T-helper 2 cell treated with Interferon-gamma antibody and Interleukin-4, amounts not matched to agents 100 ng/mL and 5 ng/mL, for 36 hours (primary cell): ENCODE data around the gene ACOT7. TPM values are rescaled to one million over a fixed set of nuclear protein-coding genes. Genes with fewer than 3 reads are reported as not detected.
"Not testable (repeated sequence)": the region's sequence is repeated elsewhere in the genome, so short reads cannot be mapped to it uniquely, and the experiment has no call there.

Experiments
- intact Hi-C: fragments of 100-400 bp; cut with micrococcal nuclease; formaldehyde crosslinking; loops from one replicate; pipeline ENCODE4 v1.15.1; 2023
- total RNA-seq: library from RNA; stranded (reverse); gene quantifications from 2 replicates; pipeline ENCODE4 v1.2.3, GENCODE V29; 2022

ACOT7 gene, protein sequence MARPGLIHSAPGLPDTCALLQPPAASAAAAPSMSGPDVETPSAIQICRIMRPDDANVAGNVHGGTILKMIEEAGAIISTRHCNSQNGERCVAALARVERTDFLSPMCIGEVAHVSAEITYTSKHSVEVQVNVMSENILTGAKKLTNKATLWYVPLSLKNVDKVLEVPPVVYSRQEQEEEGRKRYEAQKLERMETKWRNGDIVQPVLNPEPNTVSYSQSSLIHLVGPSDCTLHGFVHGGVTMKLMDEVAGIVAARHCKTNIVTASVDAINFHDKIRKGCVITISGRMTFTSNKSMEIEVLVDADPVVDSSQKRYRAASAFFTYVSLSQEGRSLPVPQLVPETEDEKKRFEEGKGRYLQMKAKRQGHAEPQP
- 92.8 and 95.3 TPM in 2 replicates for total RNA-seq

DNA sequence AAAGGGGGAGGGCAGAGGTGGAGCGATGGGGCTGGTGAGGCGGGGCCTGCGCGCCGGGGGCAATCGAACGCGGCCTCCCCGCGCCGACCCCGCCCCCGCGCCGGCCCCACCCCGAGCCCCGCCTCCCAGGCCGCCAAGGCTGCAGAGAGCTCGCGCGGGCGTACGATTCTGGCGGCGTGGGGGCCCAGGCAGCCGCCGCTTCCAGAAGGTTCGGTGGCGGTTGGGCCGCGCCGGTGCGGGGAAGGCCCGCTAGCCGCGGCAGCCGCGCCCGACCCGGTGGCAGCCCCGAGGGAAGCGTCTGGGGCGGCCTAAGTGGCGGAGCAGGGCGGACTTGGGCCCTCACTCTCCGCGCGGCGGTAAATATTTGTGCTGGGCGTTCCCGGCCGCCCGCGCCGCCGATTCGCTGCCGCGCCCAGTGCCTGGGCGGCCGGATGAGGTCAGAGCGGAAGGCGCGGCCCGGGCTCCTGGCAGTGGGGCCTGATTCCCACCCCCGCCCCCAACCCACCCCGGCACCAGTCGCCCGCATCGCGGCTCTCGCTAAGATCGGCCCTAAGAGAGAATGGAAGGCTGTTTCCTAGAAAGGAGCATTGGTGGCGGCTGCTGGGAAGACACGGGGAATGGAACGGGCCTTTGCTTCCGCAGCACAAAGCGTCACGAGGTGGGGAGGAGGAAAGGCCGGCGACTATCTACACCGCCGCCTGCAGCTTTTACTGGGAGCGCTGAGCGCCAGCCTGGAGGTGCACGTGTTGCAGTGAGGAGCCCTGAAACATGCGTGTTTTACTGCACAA, at the start of gene ACOT7:
ACOT7 (minus strand) TSS at position 368 of the 788 bp plus-strand sequence. CDS start 368 bp downstream, outside the sequence.
- intact Hi-C loops = loop anchor here (1.0 kb wide), 2 partner anchors 34 to 45 kb away; no protein-coding TSS in a partner anchor

DNA sequence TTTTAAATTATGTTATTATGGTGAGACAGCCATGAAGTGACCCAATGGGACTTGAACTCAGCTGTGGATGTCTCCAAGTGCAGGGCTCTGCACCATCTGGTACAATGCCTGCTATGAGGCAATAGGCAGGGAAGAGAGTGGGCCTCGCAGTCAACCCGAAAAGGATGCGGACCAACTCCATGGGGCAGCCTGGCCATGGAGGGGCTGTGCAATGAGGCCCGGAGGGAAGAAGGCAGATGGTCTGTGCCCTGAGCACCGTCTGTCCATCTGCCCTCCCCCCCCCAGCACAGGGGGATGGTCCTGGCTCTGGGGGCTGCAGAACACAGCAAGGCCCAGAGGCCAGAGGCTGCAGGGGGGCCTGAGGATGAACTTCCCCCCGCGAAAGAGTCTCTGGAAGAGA, 48.0 kb upstream of the ACOT7 start:
- intact Hi-C loops = loop anchor here (2.0 kb wide), 1 partner anchor 25 kb away; the partner anchor contains the start of gene TNFRSF25

DNA sequence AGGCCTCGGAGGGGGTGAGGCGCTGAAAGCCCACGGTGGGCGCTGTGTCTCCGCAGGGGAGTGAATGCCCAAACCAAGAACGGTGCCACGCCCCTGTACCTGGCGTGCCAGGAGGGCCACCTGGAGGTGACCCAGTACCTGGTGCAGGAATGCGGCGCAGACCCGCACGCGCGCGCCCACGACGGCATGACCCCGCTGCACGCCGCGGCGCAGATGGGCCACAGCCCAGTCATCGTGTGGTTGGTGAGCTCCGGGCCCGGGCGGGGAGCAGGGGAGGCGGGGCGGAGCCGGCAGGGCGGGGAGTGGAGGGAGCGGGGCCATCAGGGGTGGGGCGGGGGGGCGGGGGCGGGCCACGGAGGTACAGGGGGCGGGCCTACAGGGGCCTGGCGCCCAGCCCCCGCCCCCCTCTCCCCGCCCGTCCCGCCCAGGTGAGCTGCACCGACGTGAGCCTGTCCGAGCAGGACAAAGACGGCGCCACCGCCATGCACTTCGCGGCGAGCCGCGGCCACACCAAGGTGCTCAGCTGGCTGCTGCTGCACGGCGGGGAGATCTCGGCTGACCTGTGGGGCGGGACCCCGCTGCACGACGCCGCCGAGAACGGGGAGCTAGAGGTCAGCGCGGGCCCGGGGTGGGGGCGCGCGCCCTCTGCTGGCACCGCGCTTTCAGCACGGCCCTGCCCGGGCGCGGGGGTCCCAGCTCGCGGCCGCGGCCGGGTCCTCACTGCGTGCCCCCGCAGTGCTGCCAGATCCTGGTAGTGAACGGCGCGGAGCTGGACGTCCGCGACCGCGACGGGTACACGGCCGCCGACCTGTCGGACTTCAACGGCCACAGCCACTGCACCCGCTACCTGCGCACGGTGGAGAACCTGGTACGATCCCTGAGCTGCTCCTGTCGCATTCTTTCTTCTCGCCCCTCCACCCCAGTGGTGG, 46.9 kb upstream of the ACOT7 start:
- intact Hi-C loops = loop anchor here (2.0 kb wide), 1 partner anchor 26 kb away; the partner anchor contains the start of gene TNFRSF25

DNA sequence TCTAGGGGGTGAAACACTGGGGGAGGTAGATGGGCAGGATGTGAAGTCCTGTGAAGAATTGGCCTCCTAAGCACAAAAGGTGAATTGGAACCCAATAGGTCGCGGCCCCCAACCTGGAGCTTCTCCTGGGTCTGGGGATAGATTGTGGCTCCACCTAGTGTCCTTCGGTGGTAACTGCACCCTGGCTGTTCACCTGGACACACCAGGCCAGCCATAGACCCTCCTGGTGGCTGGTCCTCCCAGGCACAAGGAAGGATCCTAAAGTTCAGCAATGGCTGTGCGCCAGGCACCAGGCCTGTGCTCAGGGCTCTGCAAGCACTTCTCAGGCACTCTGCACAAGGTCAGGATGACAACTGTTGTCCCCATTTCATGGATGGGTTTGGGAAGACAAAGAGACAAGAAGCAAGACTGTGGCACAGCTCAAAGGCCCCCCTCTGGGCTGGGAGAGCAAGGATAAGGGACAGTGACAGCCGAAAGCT, 44.5 kb upstream of the ACOT7 start:
- intact Hi-C loops = loop anchor here (1.0 to 2.0 kb wide), 2 partner anchors 15 to 192 kb away; no protein-coding TSS in a partner anchor

DNA sequence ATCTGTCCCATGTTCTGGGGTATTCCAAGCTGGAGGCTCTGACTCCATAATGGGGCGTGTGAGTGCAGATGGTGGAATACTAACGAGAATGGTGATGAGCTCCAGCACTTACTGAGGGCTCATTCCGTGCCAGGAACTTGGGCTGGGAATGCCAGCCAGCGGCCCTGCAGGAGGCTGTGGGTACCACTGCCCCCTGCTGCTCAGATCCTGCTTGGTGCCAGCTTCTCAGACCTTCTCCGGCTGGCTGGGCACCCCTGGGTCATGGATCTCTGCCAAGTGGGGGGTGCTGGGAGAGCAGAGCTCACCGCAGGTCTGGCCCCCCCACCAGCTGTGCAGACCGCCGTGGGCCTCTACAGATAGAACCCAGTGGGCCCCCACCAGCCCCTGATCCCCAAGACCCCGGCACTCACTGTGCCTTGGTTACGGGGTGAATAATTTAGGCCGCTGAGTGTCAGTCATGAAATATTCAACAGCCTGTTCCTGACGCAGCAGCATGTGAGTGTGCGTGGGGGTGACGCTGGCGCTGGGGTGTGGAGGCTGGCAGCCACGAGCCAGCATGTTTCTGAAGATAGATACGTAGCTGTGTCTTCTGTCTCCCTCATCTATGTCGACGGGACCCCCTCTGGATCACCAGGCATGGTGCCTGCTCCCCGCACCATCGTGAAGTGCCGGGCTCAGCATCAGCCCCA, 43.6 kb upstream of the ACOT7 start:
- intact Hi-C loops = not testable (repeated sequence)

DNA sequence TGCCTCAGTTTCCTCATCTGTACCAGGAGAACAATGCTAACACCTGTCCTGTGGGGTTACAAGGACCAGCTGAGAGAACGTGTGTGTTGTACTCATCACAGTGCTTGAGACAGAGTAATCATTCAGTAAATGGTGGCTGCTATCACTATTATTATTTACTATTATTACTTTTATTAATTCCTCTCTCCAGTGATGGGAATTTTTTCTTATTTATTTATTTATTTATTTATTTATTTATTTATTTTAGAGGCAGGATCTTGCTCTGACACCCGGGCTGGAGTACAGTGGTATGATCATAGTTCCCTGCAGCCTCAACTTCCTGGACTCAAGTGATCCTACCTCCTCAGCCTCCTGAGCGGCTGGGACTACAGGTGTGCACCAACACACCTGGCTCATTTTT, 42.7 kb upstream of the ACOT7 start:
- intact Hi-C loops = not testable (repeated sequence)

DNA sequence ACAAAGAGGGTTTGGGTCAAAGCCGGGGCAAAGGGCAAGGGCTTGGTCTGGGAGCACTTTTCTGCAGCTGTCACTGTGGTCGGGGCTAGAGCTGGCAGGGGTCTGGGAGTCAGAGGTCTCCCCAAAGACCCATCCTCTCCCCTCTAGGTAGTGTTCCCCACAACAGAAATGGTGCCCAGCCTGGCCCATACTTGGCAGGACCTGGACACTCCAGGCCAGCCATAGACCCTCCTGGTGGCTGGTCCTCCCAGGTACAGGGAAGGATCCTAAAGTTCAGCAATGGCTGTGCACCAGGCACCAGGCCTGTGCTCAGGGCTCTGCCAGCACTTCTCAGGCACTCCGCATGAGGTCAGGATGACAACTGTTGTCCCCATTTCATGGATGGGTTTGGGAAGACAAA, 42.0 kb upstream of the ACOT7 start:
- intact Hi-C loops = no loop called here

DNA sequence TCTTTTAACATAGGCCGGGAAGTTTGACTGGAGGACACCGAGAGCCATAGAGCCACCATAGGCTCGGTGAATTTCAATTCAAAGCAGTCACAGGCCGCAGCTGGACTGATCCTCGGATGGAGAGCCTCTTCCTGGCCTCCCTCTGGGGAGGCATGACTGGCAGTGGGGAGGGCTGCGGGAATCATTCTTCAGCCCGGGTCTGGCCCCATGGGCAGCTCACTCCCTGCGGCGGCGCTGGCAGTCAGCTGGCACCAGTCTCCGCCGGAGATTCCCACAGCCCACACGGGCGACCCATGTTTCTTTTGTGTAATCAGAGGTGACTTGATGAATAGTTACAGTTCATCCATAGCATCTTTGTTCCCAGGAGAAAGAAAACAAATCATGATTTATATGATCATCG, 41.6 kb upstream of the ACOT7 start:
- intact Hi-C loops = no loop called here

DNA sequence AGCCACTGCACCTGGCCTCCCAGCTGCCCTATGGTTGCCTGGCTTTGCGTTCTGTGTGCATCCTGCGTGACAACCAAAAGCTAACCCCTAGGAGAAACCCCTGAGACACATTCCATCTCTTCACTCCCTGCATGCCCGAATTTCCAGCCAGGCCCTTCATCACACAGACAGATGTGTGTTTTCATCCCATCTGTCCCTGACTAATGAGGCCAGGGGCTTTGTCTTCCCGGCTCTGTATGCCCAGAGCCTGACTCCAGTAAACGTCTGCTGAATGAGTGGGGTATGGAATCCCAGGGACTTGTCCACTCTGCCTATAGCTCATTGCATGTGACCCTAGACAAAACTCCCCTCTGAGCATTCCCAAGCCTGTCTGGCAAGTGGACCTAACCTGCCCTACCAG, 40.6 kb upstream of the ACOT7 start:
- intact Hi-C loops = no loop called here

DNA sequence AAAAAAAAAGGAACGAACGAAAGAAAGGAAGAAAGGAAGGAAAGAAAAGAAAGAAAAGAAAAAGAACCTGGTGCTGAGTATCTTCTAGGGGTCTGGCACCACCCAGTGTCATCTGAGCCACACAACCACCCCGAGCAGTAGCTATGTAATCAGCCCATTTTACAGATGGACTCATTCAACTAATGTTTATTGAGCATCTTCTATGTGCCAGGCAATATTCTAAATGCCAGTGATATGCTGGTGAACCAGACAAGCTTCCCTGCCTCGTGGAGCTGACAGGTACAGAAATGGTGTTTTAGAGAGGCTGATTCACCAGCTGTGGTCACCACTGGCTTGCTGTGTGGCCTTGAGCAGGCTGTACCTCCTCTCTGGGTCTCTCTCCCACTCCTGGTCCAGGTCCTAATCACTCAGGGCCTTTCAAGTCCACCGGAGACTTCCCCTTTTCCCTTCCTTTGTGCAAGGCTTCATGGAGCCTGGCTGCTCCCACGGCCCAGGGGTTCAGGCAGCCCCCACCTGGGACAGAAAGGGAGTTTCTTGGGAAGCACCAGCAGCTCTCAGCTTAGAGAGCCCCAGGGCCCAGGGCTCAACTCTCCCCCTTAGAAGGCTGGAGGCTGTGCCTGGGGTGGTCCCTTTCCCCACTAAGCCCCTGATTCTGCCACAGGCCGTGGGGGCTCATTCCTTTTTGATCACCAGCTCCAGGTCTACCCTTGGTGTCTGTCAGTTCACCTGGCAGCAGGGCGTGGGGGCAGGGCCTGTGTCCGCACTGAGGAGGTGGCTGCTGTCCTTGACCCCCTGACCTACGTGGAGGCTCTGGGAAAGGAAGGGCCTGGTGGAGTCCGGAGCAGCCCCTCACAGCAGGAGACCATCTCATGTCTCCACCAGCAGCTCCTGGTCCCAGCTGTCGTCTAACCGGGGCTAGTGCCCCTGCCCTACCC, 38.3 kb upstream of the ACOT7 start:
- intact Hi-C loops = not testable (repeated sequence)

DNA sequence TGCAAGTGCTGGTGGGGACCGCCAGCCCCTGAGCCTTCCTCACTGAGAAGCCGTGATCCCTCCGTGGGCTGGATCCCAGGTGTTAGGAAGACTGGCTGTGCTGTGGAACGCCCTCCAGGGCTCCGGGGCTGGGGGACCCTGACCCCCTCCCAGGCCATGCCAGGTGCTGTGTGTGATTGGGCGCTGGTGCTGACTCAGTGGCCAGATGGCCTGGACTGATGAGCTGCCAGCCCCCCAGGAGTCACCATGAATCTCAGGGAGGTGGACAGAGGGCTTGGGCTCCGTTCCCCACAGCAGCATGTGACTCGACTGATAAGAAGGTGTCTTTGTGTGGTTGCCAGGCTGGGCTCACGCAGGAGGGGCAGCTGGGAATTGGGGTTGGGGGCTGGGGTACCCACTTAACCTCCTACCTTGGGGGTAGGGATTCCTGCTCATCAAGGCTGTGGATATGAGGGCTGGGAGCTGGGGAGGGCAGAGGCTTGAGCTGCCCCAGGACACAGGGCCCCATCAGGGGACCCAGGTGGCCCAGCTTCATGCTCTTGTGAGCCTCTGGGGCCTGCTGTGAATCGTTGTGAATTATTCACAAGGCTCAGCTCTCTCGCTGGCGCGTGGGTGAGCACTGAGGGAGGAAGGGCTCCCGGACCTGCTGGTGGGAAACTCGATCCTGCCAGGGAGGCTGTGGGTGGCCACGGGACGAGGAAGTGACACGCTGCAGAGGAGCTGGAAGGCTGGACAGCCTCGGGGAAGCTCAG, 36.3 kb upstream of the ACOT7 start:
- intact Hi-C loops = not testable (repeated sequence)

DNA sequence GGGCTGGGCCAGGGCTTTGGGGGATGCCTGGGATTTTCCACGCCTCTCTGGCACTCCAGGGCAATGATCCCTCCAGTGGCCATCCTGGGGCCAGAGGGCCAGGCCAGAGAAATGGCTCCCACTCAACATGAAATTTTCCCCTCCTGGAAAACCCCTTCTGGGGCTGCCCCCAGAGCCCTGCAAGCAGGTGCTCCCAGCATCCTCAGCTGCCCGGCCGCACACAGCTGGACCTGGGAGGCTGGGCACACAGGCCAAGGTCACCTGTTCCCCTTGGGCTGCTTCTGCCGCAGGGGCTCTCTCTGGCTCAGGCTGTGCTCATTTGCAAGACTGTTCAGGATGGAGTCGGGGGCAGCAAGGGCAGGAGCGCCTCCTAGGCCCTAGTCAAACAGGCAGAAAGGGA, 34.9 kb upstream of the ACOT7 start:
- intact Hi-C loops = not testable (repeated sequence)

DNA sequence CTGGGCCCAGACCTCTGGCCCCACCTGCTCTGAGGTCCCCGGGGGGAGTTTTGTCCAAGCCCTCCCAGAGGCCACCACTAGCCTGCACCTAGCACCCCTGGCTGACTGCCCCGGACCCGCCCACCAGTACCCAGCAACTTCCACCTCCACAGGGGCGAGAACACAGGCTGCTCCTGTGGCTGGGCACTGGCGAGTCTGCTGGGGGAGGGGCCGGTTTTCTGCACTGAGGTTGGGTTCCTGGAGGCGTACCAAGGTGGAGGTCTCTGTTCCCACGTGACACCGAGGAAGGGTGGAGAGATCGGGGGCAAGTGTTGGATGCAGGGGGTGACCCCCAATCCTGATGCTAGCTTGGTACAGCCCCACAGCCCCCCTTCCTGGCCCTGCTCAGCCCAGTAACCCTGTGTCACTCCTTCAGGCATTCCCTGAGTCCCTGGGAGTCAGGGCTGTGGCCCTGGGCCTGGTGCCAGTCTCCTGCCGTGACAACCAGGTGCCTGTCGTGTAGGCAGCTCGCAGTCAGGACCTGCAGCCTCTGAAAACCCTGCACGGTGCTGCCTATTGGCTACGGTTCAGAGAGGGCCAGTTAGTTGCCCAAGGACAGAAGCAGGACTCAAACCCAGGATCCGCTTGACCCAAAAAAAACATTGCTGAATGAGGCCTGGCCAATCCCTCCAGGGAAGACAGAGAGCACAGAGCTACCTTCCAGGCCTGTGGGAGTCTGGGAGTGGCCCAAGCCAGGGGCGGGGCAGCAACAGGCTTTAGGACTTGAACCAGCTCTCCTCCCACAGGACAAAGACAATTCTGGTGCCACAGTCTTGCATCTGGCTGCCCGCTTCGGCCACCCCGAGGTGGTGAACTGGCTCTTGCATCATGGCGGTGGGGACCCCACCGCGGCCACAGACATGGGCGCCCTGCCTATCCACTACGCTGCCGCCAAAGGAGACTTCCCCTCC, 34.1 kb upstream of the ACOT7 start:
- intact Hi-C loops = no loop called here

DNA sequence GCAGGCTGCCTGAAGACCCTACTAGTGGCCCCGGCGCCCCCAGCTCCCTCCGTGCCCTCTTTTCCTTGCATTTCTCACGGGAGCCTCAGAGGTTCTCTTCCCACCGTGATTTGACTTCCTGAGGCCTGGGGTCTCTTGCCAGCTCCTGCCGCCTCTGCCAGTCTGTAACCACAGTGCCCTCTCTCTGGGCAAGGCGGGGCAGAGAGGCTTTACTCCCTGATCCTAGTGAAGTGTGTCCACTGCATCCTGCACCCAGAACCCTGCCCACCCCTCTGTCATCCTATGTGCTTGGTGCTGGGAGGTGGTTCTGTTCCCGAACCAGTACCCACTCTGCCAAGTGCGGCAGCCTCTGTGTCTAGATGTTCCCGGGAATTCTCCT, 33.4 kb upstream of the ACOT7 start:
- intact Hi-C loops = no loop called here

DNA sequence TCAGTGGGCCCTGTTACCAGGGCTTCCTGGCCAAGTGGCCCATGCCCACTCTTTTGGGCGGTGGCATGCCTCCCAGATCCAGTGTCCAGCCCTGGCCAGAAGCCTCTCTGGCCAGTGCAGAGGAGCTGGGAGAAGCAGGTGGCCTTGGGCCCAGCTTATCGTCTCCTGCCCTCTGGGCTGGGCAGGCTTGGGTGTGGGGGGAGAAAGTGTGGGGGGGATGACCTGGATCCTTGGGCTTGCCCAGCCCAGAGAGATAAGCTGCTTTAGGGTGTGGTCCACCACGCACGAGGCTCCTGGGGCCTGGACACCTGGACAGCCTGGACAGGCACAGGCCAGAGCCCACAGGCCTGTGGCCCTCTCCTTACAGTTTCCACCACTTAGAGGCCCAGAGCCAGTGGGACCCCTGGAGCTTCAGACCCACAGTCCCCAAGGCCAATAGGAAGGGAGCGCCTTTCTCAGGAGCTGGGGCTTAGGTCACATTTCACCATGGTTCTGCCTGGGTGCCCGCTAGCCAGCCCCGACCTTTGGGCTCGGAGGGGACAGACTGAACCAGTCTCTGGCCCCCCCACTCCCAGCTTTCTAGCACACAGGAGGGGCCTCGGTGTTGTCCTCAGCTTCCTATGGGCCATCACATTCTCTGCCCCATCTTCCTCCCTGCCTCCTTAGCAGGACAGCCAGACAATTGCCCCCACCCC, 32.9 kb upstream of the ACOT7 start:
- intact Hi-C loops = no loop called here

DNA sequence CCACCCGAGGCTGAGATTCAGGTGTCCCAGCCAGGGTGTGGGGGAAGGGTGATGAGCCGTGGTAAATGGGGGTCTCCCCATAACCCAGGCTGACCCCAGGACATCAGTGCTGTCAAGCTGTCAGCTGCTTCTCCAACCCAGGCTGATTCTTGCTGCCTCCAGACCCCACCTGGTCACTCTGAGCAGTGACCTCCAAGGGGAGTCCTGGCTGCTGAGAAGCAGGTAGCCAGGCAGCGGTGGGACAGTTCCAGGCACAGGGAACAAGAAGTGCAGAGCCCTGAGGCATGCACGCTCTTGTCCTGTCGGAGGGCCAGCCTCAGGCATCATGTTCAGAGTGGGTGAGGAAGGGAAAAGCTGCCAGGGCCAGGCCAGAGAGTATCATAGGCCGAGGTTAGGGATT, 32.1 kb upstream of the ACOT7 start:
- intact Hi-C loops = no loop called here
